Measurements from ENCODE around the gene ULBP2. TPM values are rescaled to one million over a fixed set of nuclear protein-coding genes. Genes with fewer than 3 reads are reported as not detected.

ULBP2 gene
- total and polyA plus RNA-seq, 2 of the 8 experiments (the other 6 are each of a cell fraction or from before 2014, with no cell fraction given), result 0.05 TPM; not detected in 1

DNA sequence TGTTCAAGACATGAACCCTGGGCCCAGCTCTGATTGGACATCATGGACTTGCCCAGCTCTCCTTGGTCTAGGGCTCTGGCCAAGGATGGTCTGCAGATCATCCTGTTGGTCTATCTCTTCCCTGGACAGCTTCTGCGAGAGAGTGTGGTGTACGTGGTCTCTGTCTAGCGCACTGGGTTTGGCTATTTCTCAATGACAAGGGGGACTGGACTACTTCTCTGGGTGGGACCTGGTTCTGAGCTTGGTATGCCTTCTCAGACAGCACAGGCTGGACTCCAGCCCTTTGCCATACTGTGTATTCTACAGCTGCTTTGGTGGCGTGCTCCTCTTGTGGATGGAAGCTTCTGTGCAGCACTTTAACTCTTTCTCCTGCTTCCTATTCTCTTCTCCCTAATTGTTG is 35.4 kb upstream of the ULBP2 start:
- H3K56ac ChIP-seq (replicated peaks; ENCODE audit: insufficient read length, low read depth, low read length), result no peak overlapping the region
- DNase-seq (ENCODE audit: low read depth in 1 of 2, low spot score in 2 of 2) (no peak), FAIRE-seq (no peak)
- H4K8ac ChIP-seq (ENCODE audit: extremely low read depth, insufficient read depth, low read length), result no peak overlapping the region
- H3K14ac ChIP-seq (ENCODE audit: insufficient read length), result no peak overlapping the region
- TF ChIP-seq POU5F1 (IDR thresholded peaks at IDR 0.05; ENCODE audit: low read depth, low read length), result no peak
- no peak for TF ChIP-seq RFX5 (IDR thresholded peaks at IDR 0.05; ENCODE audit: borderline replicate concordance, low read depth, low read length)
- no peak for TF ChIP-seq NRF1 (IDR thresholded peaks at IDR 0.05; ENCODE audit: low read depth, low read length)
- TF ChIP-seq CHD1 (IDR thresholded peaks at IDR 0.05; ENCODE audit: low read depth, low read length), result no peak
- no peak for TF ChIP-seq JUN (IDR thresholded peaks at IDR 0.05; ENCODE audit: low read depth, low read length)
- no peak for TF ChIP-seq RXRA (IDR thresholded peaks at IDR 0.05; ENCODE audit: insufficient read depth, low read depth, low read length)
- H3K79me2 ChIP-seq (ENCODE audit: control insufficient read depth in 1 of 2, insufficient read depth in 2 of 2, low read length in 2 of 2), result no peaks in the 10 kb centered on the region
- H3K27me3 ChIP-seq (replicated peaks in 1 of 4; ENCODE audit: control insufficient read depth in 3 of 4, extremely low read depth in 1 of 4, insufficient read depth in 3 of 4, low read length in 3 of 4), result no peaks in the 10 kb centered on the region
- H2BK12ac ChIP-seq (ENCODE audit: low read depth, low read length), result no peak overlapping the region
- no peak overlapping the region for H2AFZ ChIP-seq (ENCODE audit: low read length)
- H3K23me2 ChIP-seq (ENCODE audit: low read depth, low read length), result no peaks in the 10 kb centered on the region
- no peak overlapping the region for H3K4ac ChIP-seq (replicated peaks; ENCODE audit: insufficient read length, low read depth, low read length)
- H3K4me1 ChIP-seq (replicated peaks in 1 of 4; ENCODE audit: control insufficient read depth in 3 of 4, insufficient read depth in 4 of 4, low read length in 3 of 4), result no peaks in the 10 kb centered on the region
- H3K4me3 ChIP-seq (ENCODE audit: extremely low read depth in 1 of 4, insufficient read depth in 2 of 4, low read depth in 3 of 4, low read length in 4 of 4), result no peak overlapping the region
- peaks cover 15 to 22% of the 10 kb centered on the region in 2 experiments; a peak in 3 of 4 replicates for H3K9me3 ChIP-seq (ENCODE audit: insufficient read depth in 2 of 2, low read depth in 1 of 2, low read length in 1 of 2)
- H2BK5ac ChIP-seq (ENCODE audit: low read depth, low read length), result no peak overlapping the region
- H2BK15ac ChIP-seq (ENCODE audit: low read length), result no peak overlapping the region
- no peak overlapping the region for H4K5ac ChIP-seq (ENCODE audit: insufficient read length, low read depth, low read length)
- WGBS, 2 experiments (ENCODE audit: extremely low coverage in 1 of 2, insufficient coverage in 1 of 2, insufficient read length in 1 of 2, insufficient replicate concordance in 2 of 2, low coverage in 1 of 2, low lambda C conversion rate in 2 of 2, missing lambda C conversion rate in 1 of 2), result 91% methylated on average over 4 of the region's 4 CpGs; no CpG with 5 or more reads in 1 of the 2 experiments
- H3K9ac ChIP-seq (replicated peaks in 1 of 4; ENCODE audit: extremely low read depth in 1 of 4, low read depth in 3 of 4, low read length in 3 of 4), result no peak overlapping the region
- ChIA-PET CTCF (ENCODE audit: partially characterized antibody) (interaction anchor here (0.7 to 4.8 kb wide), 8 partner anchors 8 to 71 kb away, joined by 3 to 26 read pairs (median 9); no protein-coding TSS in a partner anchor), POLR2A (ENCODE audit: partially characterized antibody) (interaction anchor here (1.2 kb wide), 1 partner anchor 35 kb away, joined by 3 read pairs; no protein-coding TSS in a partner anchor)
- no peak overlapping the region for H2BK120ac ChIP-seq (replicated peaks; ENCODE audit: low read depth, low read length)
- H3K18ac ChIP-seq (ENCODE audit: extremely low read depth, low read length), result no peak overlapping the region
- H3K36me3 ChIP-seq (ENCODE audit: control insufficient read depth in 2 of 4, insufficient read depth in 4 of 4, low read length in 3 of 4), result no peaks in the 10 kb centered on the region
- no peak overlapping the region for H2BK20ac ChIP-seq (ENCODE audit: low read length)
- H3K4me2 ChIP-seq (ENCODE audit: insufficient read depth in 1 of 2, low read depth in 2 of 2, low read length in 2 of 2), result no peak overlapping the region
- H3K23ac ChIP-seq (ENCODE audit: insufficient read length), result no peak overlapping the region
- H3K79me1 ChIP-seq (ENCODE audit: low read depth, low read length), result no peaks in the 10 kb centered on the region
- no peak overlapping the region for H3K27ac ChIP-seq (ENCODE audit: low read depth, low read length)
- H2AK5ac ChIP-seq (ENCODE audit: low read depth, low read length), result no peak overlapping the region
- H4K20me1 ChIP-seq (replicated peaks in 1 of 2; ENCODE audit: control insufficient read depth in 1 of 2, insufficient read depth in 2 of 2, low read length in 2 of 2), result no peaks in the 10 kb centered on the region
- no peak overlapping the region for H4K91ac ChIP-seq (replicated peaks; ENCODE audit: insufficient read length, low read length)

Measured in H1 (cell line).